DND-41 (cell line): ENCODE measurements around the gene SCPEP1.

Experiments
- ATAC-seq: fragments of 200-7000 bp; cut with Tn5 transposase; 3 replicates; pipeline ENCODE4 v1.9.1; 2021; ENCODE audit warnings: low read depth; ENCODE audit not compliant: insufficient read depth
- DNase-seq: peaks from one replicate; pipeline ENCODE4 v3.0.0-alpha.2; 2020
- H2AFZ ChIP-seq: 2 replicates; pipeline ENCODE4 v1.6.0; 2012; ENCODE audit warnings: low read depth, low read length
- H3K27ac ChIP-seq: 2 replicates; pipeline ENCODE4 v1.5.1; 2012; ENCODE audit warnings: low read length, inconsistent platforms
- H3K27me3 ChIP-seq: fragments of 200-600 bp; sonication (generic); 2 replicates; pipeline ENCODE4 v1.6.0; 2012; ENCODE audit warnings: low read length, mild to moderate bottlenecking, inconsistent platforms; ENCODE audit not compliant: insufficient read depth, poor library complexity
- H3K36me3 ChIP-seq: 2 replicates; pipeline ENCODE4 v1.5.1; 2012; ENCODE audit warnings: low read length, inconsistent platforms; ENCODE audit not compliant: insufficient read depth
- H3K4me1 ChIP-seq: 2 replicates; pipeline ENCODE4 v1.5.1; 2012; ENCODE audit warnings: mild to moderate bottlenecking, low read length; ENCODE audit not compliant: insufficient read depth
- H3K4me2 ChIP-seq: 2 replicates; pipeline ENCODE4 v1.6.0; 2012; ENCODE audit warnings: mild to moderate bottlenecking, moderate library complexity, low read length, inconsistent platforms; ENCODE audit not compliant: insufficient read depth
- H3K4me3 ChIP-seq, 2 experiments: fragments of 200-600 bp in 1 of 2; shearing (Covaris generic) in 1 of 2; 2 replicates each; pipeline ENCODE4 v1.5.1; 2012 to 2016; ENCODE audit warnings: inconsistent platforms in 2 of 2, low read length in 2 of 2, mild to moderate bottlenecking in 2 of 2, low read depth in 1 of 2, moderate library complexity in 1 of 2
- H3K79me2 ChIP-seq: 2 replicates; pipeline ENCODE4 v1.6.0; 2012; ENCODE audit warnings: low read length, inconsistent platforms; ENCODE audit not compliant: insufficient read depth
- H3K9ac ChIP-seq: 2 replicates; pipeline ENCODE4 v1.6.0; 2012; ENCODE audit warnings: low read depth, mild to moderate bottlenecking, inconsistent platforms, low read length, moderate library complexity
- H3K9me3 ChIP-seq: 2 replicates; pipeline ENCODE4 v1.5.1; 2012; ENCODE audit warnings: low read length, moderate library complexity, mild to moderate bottlenecking, inconsistent platforms; ENCODE audit not compliant: insufficient read depth, severe bottlenecking
- H4K20me1 ChIP-seq: 2 replicates; pipeline ENCODE4 v1.6.0; 2012; ENCODE audit warnings: low read length; ENCODE audit not compliant: insufficient read depth
- EZH2 ChIP-seq: IDR thresholded peaks from 3 replicates; pipeline ENCODE4 v1.6.1; 2012; ENCODE audit warnings: borderline replicate concordance, low read depth, mild to moderate bottlenecking, moderate library complexity, low read length, inconsistent platforms; ENCODE audit not compliant: severe bottlenecking
- TF ChIP-seq, protein P1 (sequence below): IDR thresholded peaks from 2 replicates; pipeline ENCODE4 v1.5.1; 2012; ENCODE audit warnings: borderline replicate concordance, low read length, moderate library complexity, mild to moderate bottlenecking; ENCODE audit not compliant: poor library complexity, severe bottlenecking; ENCODE audit errors: extremely low read depth

Gene SCPEP1

DNA sequence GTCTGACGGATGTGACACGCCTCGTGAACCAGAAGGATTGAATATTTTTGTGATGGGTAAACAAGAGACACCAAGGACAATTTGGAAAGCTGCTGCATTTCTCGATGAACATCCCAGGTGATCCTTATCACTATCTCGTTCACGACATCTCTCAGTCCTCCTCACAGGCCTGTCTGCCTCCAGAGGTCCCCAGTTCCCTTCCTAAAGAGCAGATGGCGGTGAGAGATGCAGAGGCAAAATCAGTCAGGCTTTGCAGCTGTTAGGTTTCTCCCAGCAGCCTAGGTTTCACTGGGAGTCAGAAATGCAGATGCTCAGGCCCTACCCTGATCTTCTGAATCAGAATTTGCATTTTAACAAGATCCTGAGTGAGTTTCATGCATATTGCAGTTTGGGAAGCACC is 23.6 kb downstream of the SCPEP1 start:
- Histone ChIP-seq H3K79me2 (no peaks in the 10 kb centered on the region), H3K27me3 (no peaks in the 10 kb centered on the region), H3K27ac (no peak overlapping the region), H2AFZ (no peak overlapping the region), H3K4me3 (no peak overlapping the region), H3K4me2 (no peak overlapping the region), H3K9ac (no peak overlapping the region), H4K20me1 (no peaks in the 10 kb centered on the region), H3K4me1 (no peaks in the 10 kb centered on the region), H3K9me3 (no peaks in the 10 kb centered on the region), H3K36me3 (peaks cover 38% of the 10 kb centered on the region; the same call in 1 of the 2 replicates)
- TF ChIP-seq, protein P1, sequence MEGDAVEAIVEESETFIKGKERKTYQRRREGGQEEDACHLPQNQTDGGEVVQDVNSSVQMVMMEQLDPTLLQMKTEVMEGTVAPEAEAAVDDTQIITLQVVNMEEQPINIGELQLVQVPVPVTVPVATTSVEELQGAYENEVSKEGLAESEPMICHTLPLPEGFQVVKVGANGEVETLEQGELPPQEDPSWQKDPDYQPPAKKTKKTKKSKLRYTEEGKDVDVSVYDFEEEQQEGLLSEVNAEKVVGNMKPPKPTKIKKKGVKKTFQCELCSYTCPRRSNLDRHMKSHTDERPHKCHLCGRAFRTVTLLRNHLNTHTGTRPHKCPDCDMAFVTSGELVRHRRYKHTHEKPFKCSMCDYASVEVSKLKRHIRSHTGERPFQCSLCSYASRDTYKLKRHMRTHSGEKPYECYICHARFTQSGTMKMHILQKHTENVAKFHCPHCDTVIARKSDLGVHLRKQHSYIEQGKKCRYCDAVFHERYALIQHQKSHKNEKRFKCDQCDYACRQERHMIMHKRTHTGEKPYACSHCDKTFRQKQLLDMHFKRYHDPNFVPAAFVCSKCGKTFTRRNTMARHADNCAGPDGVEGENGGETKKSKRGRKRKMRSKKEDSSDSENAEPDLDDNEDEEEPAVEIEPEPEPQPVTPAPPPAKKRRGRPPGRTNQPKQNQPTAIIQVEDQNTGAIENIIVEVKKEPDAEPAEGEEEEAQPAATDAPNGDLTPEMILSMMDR = no peak
- TF ChIP-seq EZH2 = no peak
- no peak for ATAC-seq
- no peak for DNase-seq

DNA sequence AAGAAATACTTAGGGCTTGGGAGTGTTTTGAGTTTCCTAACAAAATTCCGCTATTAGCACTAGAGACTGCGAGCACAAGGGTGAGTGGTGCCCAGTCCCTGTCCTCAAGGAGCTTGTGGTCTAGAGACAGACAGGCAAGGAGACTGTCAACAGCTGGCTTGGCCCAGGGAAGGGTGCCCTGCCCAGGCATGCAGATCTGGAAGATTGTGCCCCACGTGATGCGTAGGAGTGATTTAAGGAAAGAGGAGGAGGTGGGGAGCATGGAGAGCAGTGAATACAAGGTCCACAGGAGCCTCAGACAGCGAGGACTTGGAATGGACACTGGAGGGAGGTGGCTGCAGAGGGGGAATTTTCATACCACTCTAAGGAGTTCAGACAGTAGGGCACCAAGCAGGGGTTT is 25.0 kb downstream of the SCPEP1 start:
- Histone ChIP-seq H3K4me1 (no peaks in the 10 kb centered on the region), H3K27ac (no peak overlapping the region), H3K79me2 (no peaks in the 10 kb centered on the region), H3K9me3 (no peaks in the 10 kb centered on the region), H4K20me1 (no peaks in the 10 kb centered on the region), H3K27me3 (no peaks in the 10 kb centered on the region), H3K9ac (no peak overlapping the region), H3K4me3 (no peak overlapping the region), H2AFZ (no peak overlapping the region), H3K36me3 (peaks cover 29% of the 10 kb centered on the region; the same call in 1 of the 2 replicates), H3K4me2 (no peak overlapping the region)
- DNase-seq = no peak
- TF ChIP-seq EZH2 = no peak
- TF ChIP-seq, protein P1 = no peak
- no peak for ATAC-seq

DNA sequence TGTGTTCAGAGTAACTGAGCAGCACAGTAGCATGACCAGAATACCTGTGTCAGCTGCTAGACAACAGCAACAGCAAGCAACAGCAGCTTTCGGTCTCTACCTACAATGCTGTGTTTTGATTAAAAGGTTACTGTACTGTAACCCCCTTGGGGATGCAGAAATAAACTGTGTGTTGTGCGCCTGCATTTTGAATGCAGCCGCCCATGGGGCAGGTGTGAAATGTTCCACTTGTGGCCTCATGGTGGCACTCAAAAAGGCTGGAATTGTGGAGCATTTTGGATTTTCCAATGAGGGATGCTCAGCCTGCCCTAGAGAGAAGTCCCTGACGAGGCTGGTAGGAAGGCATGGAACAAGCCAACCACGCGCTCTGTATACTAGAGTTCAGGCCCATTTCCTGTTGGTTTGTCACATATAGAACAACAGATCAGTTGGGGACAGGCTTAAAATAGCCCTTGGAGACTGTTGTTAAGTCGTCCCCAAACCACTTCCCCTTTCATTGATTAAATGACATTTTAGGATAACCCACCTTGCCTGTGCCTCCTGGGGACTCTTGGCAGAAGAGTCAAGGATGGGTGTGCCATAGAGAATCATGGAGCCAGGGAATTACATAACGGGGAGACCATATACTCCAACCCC is 27.1 kb downstream of the SCPEP1 start:
- TF ChIP-seq, protein P1 = peak; percentile 28
- no peak for TF ChIP-seq EZH2
- H3K4me2 ChIP-seq = no peak overlapping the region
- H2AFZ ChIP-seq = no peak overlapping the region
- ATAC-seq = no peak
- H3K4me3 ChIP-seq = no peak overlapping the region
- H3K79me2 ChIP-seq = no peaks in the 10 kb centered on the region
- no peaks in the 10 kb centered on the region for H3K27me3 ChIP-seq
- H3K36me3 ChIP-seq = peaks cover 29% of the 10 kb centered on the region; the same call in 1 of the 2 replicates
- H3K27ac ChIP-seq = no peak overlapping the region
- H3K4me1 ChIP-seq = peaks cover 2% of the 10 kb centered on the region; the same call in 1 of the 2 replicates
- no peak overlapping the region for H3K9ac ChIP-seq
- no peaks in the 10 kb centered on the region for H4K20me1 ChIP-seq
- no peak for DNase-seq
- no peaks in the 10 kb centered on the region for H3K9me3 ChIP-seq

DNA sequence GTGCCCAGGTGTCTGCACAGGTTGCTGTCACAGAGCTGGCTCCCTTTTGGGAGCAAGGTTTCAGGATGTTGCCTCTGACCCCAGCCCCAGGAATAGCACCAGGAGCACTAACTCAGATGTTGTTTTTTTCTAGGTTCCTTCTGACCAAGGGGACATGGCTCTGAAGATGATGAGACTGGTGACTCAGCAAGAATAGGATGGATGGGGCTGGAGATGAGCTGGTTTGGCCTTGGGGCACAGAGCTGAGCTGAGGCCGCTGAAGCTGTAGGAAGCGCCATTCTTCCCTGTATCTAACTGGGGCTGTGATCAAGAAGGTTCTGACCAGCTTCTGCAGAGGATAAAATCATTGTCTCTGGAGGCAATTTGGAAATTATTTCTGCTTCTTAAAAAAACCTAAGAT is 28.1 kb downstream of the SCPEP1 start:
- no peak for ATAC-seq
- no peaks in the 10 kb centered on the region for H3K79me2 ChIP-seq
- no peaks in the 10 kb centered on the region for H3K27me3 ChIP-seq
- H2AFZ ChIP-seq = no peak overlapping the region
- no peak overlapping the region for H3K4me3 ChIP-seq
- H3K27ac ChIP-seq = no peak overlapping the region
- DNase-seq = no peak
- no peak overlapping the region for H3K4me2 ChIP-seq
- TF ChIP-seq, protein P1 = no peak
- TF ChIP-seq EZH2 = no peak
- H3K4me1 ChIP-seq = peaks cover 2% of the 10 kb centered on the region; the same call in 1 of the 2 replicates
- peaks cover 21% of the 10 kb centered on the region; the same call in 1 of the 2 replicates for H3K36me3 ChIP-seq
- no peaks in the 10 kb centered on the region for H3K9me3 ChIP-seq
- H4K20me1 ChIP-seq = no peaks in the 10 kb centered on the region
- H3K9ac ChIP-seq = no peak overlapping the region
